HG02840 (cell line): ENCODE results near the gene SASH3.
A peak's percentile ranks its signal among the peaks of the same experiment; 100 is the strongest.

Source experiments
- ATAC-seq: cut with Tn5 transposase; IDR thresholded peaks from one replicate; pipeline ENCODE4 v1.9.1; 2021; ENCODE audit warnings: mild to moderate bottlenecking, moderate library complexity, moderate number of reproducible peaks; ENCODE audit not compliant: unreplicated experiment, low FRiP score

SASH3 gene

GRCh38 chrX:129781680-129782495 lies 2.1 kb downstream of the SASH3 start:
- ATAC-seq: no peak

- no peak for ATAC-seq
Observed at GRCh38 chrX:129782706-129783105, 3.0 kb downstream of the SASH3 start.

- ATAC-seq: no peak
Observed at GRCh38 chrX:129783291-129783713, 3.6 kb downstream of the SASH3 start.

DNA sequence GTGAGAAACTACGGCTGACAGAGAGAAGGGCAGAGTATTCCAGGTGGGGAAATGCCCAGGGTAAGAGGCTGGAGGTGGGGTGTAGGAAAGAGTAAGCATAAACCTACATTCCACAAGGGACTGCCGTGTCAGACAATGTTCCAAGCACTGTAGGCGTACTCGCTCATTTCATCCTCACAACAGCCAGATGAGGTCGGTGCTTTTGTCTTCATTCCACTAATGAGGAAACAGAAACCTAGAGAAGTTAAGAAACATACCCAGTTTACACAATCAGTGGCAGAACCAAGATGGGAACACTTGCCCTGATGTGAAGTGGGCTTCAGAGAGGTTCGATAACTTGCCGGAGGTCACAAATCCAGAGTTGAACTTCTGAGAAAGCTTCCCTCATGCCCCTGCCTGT lies 4.6 kb downstream of the SASH3 start:
- ATAC-seq: no peak

GRCh38 chrX:129785160-129785947 lies 5.6 kb downstream of the SASH3 start:
- ATAC-seq: no peak

GRCh38 chrX:129786210-129786651 lies 6.5 kb downstream of the SASH3 start:
- peak; percentile 81 for ATAC-seq

DNA sequence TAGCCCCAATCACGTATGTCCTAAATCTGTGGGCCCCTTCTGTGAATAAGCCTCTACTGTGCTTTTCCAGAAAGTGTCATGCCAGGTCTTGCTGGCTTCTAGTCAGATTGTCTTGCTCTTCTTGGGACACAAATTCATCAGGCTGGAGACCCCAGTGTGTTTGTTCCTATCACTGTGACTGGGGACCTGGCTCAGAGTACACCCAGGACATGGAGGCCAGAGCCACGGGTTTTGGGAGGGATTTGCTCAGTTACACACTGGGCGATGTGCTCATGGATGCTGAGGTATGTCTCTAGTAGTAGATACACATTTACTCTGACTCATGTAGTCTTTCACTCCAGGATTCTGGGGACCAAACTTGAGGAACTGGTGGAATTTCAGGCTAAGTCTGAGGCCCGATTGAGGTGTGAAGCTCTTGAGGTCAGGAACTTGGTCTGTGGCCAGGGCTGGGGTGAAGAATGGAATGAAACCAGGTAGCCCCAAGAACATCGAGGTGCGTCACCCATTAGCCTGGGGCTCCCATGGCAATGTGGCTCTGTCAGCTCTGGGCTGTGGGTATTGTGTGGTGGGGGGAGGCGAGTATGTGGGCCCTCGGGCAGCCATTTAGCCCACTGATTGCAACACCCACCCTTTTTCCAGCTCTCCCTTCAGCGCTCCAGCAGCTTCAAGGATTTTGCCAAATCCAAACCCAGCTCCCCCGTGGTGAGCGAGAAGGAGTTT lies 7.7 kb downstream of the SASH3 start:
- ATAC-seq: no peak

- ATAC-seq: no peak
Observed at GRCh38 chrX:129788527-129788926, 8.8 kb downstream of the SASH3 start.

- no peak for ATAC-seq
Observed at GRCh38 chrX:129790146-129790545, 10.4 kb downstream of the SASH3 start.

DNA sequence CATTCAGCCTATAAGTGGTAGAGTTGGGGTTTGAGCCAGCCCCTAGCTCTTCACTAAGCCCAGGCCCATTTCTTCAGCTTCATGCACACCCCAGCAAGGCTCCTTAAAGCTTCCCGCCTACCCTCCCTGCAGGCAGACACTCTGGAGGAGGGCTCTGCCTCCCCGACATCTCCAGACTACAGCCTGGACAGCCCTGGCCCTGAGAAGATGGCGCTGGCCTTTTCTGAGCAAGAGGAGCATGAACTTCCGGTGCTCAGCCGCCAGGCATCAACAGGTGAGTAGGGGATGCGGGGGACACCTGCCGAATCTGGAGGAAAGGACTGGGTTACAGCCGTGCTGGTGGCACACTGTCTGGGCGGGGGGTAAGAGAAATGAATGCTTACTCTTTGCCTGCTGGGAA lies 11.1 kb downstream of the SASH3 start:
- no peak for ATAC-seq

- ATAC-seq: no peak
Observed at GRCh38 chrX:129791336-129791735, 11.6 kb downstream of the SASH3 start.

GRCh38 chrX:129791961-129792570 lies 12.3 kb downstream of the SASH3 start:
- no peak for ATAC-seq

- no peak for ATAC-seq
Observed at GRCh38 chrX:129792586-129793291, 13.0 kb downstream of the SASH3 start.

DNA sequence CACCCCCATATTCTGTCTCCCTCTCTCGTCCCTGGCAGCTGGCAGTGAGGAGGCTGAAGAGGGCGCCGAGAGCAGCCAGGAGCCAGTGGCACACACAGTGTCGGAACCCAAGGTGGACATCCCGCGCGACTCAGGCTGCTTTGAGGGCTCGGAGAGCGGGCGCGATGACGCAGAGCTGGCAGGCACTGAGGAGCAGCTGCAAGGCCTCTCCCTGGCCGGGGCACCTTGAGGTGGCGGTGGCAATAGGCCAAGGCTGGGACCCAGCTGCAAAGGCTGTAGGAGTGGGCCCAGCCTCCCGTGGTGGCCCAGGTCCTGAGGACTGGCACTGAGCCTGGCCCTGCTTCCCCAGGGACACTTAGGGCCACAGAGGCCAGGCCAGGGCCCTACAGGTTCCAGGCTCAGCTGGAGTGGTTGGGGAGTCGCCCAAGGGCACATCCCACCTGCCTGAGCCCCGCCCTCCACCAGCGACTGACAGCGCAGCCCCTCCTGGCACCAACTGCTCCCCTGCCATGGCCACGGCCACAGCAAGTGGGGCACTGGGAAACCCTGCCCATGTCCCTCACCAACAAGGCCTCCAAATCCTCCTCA lies 13.9 kb downstream of the SASH3 start:
- no peak for ATAC-seq

DNA sequence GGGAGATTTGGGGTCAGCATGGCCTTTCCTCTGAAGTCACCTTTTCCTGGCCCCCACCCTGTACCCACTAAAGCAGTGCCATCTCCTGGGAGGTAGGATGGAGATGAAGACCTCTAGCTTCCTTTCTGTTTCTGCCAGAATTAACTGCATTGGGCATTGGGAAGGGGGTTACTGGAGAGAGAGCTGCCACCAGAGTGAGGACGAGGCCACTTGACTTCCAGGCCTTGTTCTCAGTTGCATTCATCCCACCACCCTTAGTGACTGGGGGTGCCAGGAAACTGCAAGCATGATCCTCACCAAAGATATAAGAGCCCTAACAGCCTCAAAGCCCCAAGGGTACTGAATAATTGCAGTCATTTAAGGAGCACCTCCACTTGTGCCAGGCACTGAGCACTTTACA lies 15.8 kb downstream of the SASH3 start:
- no peak for ATAC-seq

- ATAC-seq: no peak
Observed at GRCh38 chrX:129797251-129797906, 17.6 kb downstream of the SASH3 start.

DNA sequence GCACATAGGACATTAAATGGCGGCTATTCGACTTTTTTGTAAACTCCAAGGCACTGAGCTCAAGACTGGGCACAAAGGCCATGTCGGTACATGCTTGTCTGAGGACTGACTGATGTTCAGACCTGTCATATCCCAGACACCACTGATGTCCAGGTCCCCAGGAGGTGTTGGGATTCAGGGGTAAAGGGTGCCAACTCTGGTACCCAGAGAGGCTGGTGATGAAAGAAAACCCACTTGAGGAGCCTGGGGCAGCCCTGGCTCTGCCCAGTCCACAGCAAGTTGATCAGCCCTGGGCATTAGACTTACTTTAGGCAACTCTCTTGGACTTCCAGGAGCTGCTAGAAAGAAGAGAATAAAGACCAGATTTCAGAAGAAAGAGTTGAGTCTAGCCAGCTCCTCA lies 18.7 kb downstream of the SASH3 start:
- ATAC-seq: no peak

DNA sequence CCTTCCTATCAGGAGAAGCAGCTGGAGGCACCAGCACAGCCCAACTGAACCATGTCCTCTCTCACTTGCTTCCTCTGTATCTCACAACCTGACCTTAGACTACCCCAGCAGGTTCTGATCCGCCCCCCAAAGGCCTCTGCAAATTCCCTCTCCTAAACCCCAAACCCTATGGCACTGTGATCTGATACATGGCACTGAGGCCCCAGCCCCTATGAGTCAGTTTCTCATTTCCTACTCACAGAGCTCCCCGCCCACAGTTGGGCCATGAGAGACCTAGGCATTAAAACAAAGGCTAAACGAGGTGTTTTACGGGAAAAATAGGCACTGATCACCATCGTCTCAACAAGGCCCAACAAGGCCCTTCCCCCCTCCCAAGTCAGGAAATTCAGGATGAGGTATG lies 19.1 kb downstream of the SASH3 start:
- ATAC-seq: no peak

DNA sequence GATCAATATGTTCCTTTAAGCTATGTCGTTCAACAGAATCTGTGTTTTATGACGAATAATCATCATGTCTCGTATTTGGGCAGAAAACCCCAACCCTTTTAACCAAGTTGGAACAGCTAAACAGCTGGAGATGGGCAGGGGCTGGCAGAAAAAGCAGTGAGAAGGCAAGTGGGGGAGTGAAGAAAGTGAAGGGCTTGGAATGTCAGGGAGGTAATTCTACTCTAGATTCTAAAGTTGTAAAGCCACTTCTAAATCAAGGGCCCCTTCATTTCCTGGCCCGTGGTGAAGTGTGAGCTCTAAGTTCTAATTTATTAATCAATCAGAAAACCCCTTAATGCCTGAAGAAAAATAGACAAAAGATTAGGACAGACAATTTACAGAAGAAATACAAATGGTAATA lies 20.4 kb downstream of the SASH3 start:
- no peak for ATAC-seq
